H9 (cell line): ENCODE data around the gene MIEF2. TPM values are rescaled to one million over a fixed set of nuclear protein-coding genes. Genes with fewer than 3 reads are reported as not detected.
"Not testable (repeated sequence)": the region's sequence is repeated elsewhere in the genome, so short reads cannot be mapped to it uniquely, and the experiment has no call there.

ENCODE experiments used
- DNase-seq: peaks from one replicate; pipeline ENCODE4 v3.0.0-alpha.2; 2017
- H2AFZ ChIP-seq: one replicate; pipeline ENCODE4 v1.6.1; 2013; ENCODE audit warnings: mild to moderate bottlenecking, low read length, control low read depth, moderate library complexity
- H2AK5ac ChIP-seq: 2 replicates; pipeline ENCODE4 v1.6.1; 2013; ENCODE audit warnings: low read length, control low read depth, mixed read lengths; ENCODE audit not compliant: insufficient read length
- H2BK120ac ChIP-seq: one replicate; pipeline ENCODE4 v1.6.1; 2013; ENCODE audit warnings: low read depth, mild to moderate bottlenecking, low read length, control low read depth, inconsistent platforms; ENCODE audit not compliant: poor library complexity, severe bottlenecking
- H2BK12ac ChIP-seq: 2 replicates; pipeline ENCODE4 v1.6.1; 2013; ENCODE audit warnings: low read length, control low read depth, mixed read lengths, low read depth; ENCODE audit not compliant: insufficient read length
- H2BK15ac ChIP-seq: 2 replicates; pipeline ENCODE4 v1.6.1; 2013; ENCODE audit warnings: low read depth, low read length, control low read depth
- H2BK20ac ChIP-seq: one replicate; pipeline ENCODE4 v1.6.1; 2013; ENCODE audit warnings: low read depth, mild to moderate bottlenecking, low read length, control low read depth, inconsistent platforms; ENCODE audit not compliant: poor library complexity, severe bottlenecking
- H2BK5ac ChIP-seq: 2 replicates; pipeline ENCODE4 v1.6.1; 2013; ENCODE audit warnings: low read length, control low read depth, mixed read lengths; ENCODE audit not compliant: insufficient read length
- H3K14ac ChIP-seq: 2 replicates; pipeline ENCODE4 v1.6.1; 2013; ENCODE audit warnings: low read length, control low read depth; ENCODE audit not compliant: insufficient read depth
- H3K18ac ChIP-seq: 2 replicates; pipeline ENCODE4 v1.6.1; 2013; ENCODE audit warnings: low read depth, mild to moderate bottlenecking, mixed read lengths, low read length, control low read depth; ENCODE audit not compliant: insufficient read length
- H3K23ac ChIP-seq: 2 replicates; pipeline ENCODE4 v1.6.1; 2013; ENCODE audit warnings: low read length, control low read depth, mixed read lengths, low read depth; ENCODE audit not compliant: insufficient read length
- H3K23me2 ChIP-seq: 2 replicates; pipeline ENCODE4 v1.6.1; 2013; ENCODE audit warnings: low read depth, mild to moderate bottlenecking, mixed read lengths, low read length, control low read depth; ENCODE audit not compliant: insufficient read length, poor library complexity, severe bottlenecking
- H3K27ac ChIP-seq: 2 replicates; pipeline ENCODE4 v1.5.1; 2013; ENCODE audit warnings: low read length, control low read depth, mixed read lengths, low read depth; ENCODE audit not compliant: insufficient read length
- H3K27me3 ChIP-seq: 2 replicates; pipeline ENCODE4 v1.6.1; 2013; ENCODE audit warnings: low read length, control low read depth, inconsistent platforms; ENCODE audit not compliant: insufficient read depth
- H3K4ac ChIP-seq: 2 replicates; pipeline ENCODE4 v1.6.1; 2013; ENCODE audit warnings: low read depth, mild to moderate bottlenecking, control low read depth, inconsistent platforms, low read length, moderate library complexity
- H3K4me1 ChIP-seq: 2 replicates; pipeline ENCODE4 v1.6.1; 2013; ENCODE audit warnings: low read length, control low read depth, inconsistent platforms; ENCODE audit not compliant: insufficient read depth
- H3K4me2 ChIP-seq: 2 replicates; pipeline ENCODE4 v1.6.1; 2013; ENCODE audit warnings: low read length, control low read depth, mixed read lengths; ENCODE audit not compliant: insufficient read length, insufficient read depth
- H3K56ac ChIP-seq: 2 replicates; pipeline ENCODE4 v1.6.1; 2013; ENCODE audit warnings: low read depth, mild to moderate bottlenecking, mixed read lengths, low read length, control low read depth; ENCODE audit not compliant: insufficient read length
- H3K79me1 ChIP-seq: 2 replicates; pipeline ENCODE4 v1.6.1; 2013; ENCODE audit warnings: low read depth, mild to moderate bottlenecking, moderate library complexity, low read length, control low read depth, inconsistent platforms; ENCODE audit not compliant: insufficient read depth, poor library complexity, severe bottlenecking
- H3K79me2 ChIP-seq: 2 replicates; pipeline ENCODE4 v1.6.1; 2013; ENCODE audit warnings: low read length, control low read depth, inconsistent platforms; ENCODE audit not compliant: insufficient read depth
- H3K9ac ChIP-seq: 2 replicates; pipeline ENCODE4 v1.6.1; 2013; ENCODE audit warnings: low read length, control low read depth, mixed read lengths; ENCODE audit not compliant: insufficient read length; ENCODE audit errors: extremely low read depth
- H3K9me3 ChIP-seq: one replicate; pipeline ENCODE4 v1.6.1; 2013; ENCODE audit warnings: low read depth, low read length, inconsistent platforms; ENCODE audit not compliant: control insufficient read depth
- H3T11ph ChIP-seq: one replicate; pipeline ENCODE4 v1.6.1; 2013; ENCODE audit warnings: mild to moderate bottlenecking, low read length, control low read depth, inconsistent platforms
- H4K20me1 ChIP-seq: one replicate; pipeline ENCODE4 v1.6.1; 2013; ENCODE audit not compliant: control insufficient read depth, insufficient read length, insufficient read depth
- H4K5ac ChIP-seq: 2 replicates; pipeline ENCODE4 v1.6.1; 2013; ENCODE audit warnings: low read depth, mild to moderate bottlenecking, mixed read lengths, low read length, control low read depth; ENCODE audit not compliant: insufficient read length
- H4K8ac ChIP-seq: replicated peaks from 2 replicates; pipeline ENCODE4 v1.6.1; 2013; ENCODE audit warnings: low read length, control low read depth, mixed read lengths, low read depth; ENCODE audit not compliant: insufficient read length
- H4K91ac ChIP-seq: 2 replicates; pipeline ENCODE4 v1.6.1; 2013; ENCODE audit warnings: low read depth, mild to moderate bottlenecking, moderate library complexity, mixed read lengths, low read length, control low read depth; ENCODE audit not compliant: insufficient read length
- H3K27ac Mint-ChIP-seq, 3 experiments: 2 replicates in 2 of 3; 3 replicates in 1 of 3; pipeline ENCODE4 v1.8.0; 2020 to 2021; ENCODE audit warnings: mixed read lengths in 3 of 3, mild to moderate bottlenecking in 1 of 3, moderate library complexity in 1 of 3
- H3K27me3 Mint-ChIP-seq: 2 replicates; pipeline ENCODE4 v1.8.0; 2021; ENCODE audit warnings: low read depth, mild to moderate bottlenecking, moderate library complexity, mixed read lengths
- H3K36me3 Mint-ChIP-seq, 3 experiments: 2 replicates in 2 of 3; 3 replicates in 1 of 3; pipeline ENCODE4 v1.8.0; 2020 to 2021; ENCODE audit warnings: low read depth in 3 of 3, mixed read lengths in 3 of 3; ENCODE audit not compliant: insufficient read depth in 1 of 3
- H3K4me1 Mint-ChIP-seq, 2 experiments: 2 replicates each; pipeline ENCODE4 v1.8.0; 2020; ENCODE audit warnings: mixed read lengths in 2 of 2
- H3K4me3 Mint-ChIP-seq, 2 experiments: 2 replicates in 1 of 2; 3 replicates in 1 of 2; pipeline ENCODE4 v1.8.0; 2020 to 2021; ENCODE audit warnings: mild to moderate bottlenecking in 2 of 2, mixed read lengths in 2 of 2, moderate library complexity in 1 of 2
- H3K9me3 Mint-ChIP-seq, 2 experiments: 2 replicates in 1 of 2; 3 replicates in 1 of 2; pipeline ENCODE4 v1.8.0; 2020; ENCODE audit warnings: mild to moderate bottlenecking in 2 of 2, mixed read lengths in 2 of 2, moderate library complexity in 1 of 2
- WGBS: extraction: QIAGEN DNeasy Blood & Tissue Kit; methylation state at CpG from one replicate; pipeline ENCODE4 v1.1.7; 2013; ENCODE audit warnings: missing lambda C conversion rate, low lambda C conversion rate, mixed read lengths; ENCODE audit not compliant: insufficient read length; ENCODE audit errors: extremely low coverage; 5-methylcytosine and 5-hydroxymethylcytosine counted together
- total RNA-seq: library from RNA; stranded (reverse); gene quantifications from 2 replicates; pipeline ENCODE4 v1.2.1, GENCODE V29; 2021
- TF ChIP-seq, protein P1 (sequence below): fragments of 200-600 bp; sonication (generic); conservative IDR thresholded peaks from 3 replicates; pipeline ENCODE4 v1.8.0; 2021; ENCODE audit warnings: antibody characterized with exemption, mild to moderate bottlenecking

MIEF2 gene
- total RNA-seq, 1 experiment from 2014 or later, result 10.3 TPM

DNA sequence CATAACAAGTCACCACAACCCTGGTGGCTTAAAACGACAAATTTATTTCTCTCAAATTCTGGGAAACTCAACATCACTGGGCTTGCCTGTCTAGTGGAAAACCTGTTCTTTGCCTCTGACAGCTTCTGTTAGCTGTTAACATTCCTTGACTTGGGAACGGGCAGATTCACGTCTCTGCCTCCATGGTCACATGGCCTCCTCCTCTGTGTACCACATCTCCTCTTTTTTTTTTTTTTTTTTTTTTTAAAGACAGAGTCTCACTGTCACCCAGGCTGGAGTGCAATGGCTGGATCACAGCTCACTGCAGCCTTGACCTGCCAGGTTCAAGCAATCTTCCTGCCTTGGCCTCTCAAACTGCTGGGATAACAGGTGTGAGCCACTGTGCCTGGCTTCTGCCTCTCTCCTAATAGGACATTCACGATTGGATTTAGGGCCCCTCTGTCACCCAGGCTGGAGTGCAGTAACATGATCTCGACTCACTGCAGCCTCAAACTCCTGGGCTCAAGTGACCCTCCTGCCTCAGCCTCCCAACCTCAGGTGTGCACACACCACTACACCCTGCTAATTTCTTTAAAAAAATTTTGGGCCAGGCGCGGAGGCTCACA, 46.7 kb upstream of the MIEF2 start:
- no peaks in the 10 kb centered on the region for H3K27me3 ChIP-seq
- H3K23me2 ChIP-seq, result no peaks in the 10 kb centered on the region
- H2BK120ac ChIP-seq, result no peak overlapping the region
- no peak overlapping the region for H4K8ac ChIP-seq
- H4K91ac ChIP-seq, result no peak overlapping the region
- peaks cover 2 to 7% of the 10 kb centered on the region in 2 experiments; a peak in 3 of 4 replicates for H3K4me1 Mint-ChIP-seq
- H2BK15ac ChIP-seq, result no peak overlapping the region
- DNase-seq, result no peak
- H2AK5ac ChIP-seq, result no peak overlapping the region
- TF ChIP-seq, protein P1, sequence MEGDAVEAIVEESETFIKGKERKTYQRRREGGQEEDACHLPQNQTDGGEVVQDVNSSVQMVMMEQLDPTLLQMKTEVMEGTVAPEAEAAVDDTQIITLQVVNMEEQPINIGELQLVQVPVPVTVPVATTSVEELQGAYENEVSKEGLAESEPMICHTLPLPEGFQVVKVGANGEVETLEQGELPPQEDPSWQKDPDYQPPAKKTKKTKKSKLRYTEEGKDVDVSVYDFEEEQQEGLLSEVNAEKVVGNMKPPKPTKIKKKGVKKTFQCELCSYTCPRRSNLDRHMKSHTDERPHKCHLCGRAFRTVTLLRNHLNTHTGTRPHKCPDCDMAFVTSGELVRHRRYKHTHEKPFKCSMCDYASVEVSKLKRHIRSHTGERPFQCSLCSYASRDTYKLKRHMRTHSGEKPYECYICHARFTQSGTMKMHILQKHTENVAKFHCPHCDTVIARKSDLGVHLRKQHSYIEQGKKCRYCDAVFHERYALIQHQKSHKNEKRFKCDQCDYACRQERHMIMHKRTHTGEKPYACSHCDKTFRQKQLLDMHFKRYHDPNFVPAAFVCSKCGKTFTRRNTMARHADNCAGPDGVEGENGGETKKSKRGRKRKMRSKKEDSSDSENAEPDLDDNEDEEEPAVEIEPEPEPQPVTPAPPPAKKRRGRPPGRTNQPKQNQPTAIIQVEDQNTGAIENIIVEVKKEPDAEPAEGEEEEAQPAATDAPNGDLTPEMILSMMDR, result no peak
- no peaks in the 10 kb centered on the region for H3K79me2 ChIP-seq
- H3T11ph ChIP-seq, result no peak overlapping the region
- H3K18ac ChIP-seq, result no peak overlapping the region
- H2AFZ ChIP-seq, result no peak overlapping the region
- H3K36me3 Mint-ChIP-seq, result peaks cover 6 to 23% (median 15%) of the 10 kb centered on the region in 3 experiments
- no peak overlapping the region for H3K4me3 Mint-ChIP-seq
- H3K9ac ChIP-seq, result no peak overlapping the region
- H2BK12ac ChIP-seq, result no peak overlapping the region
- WGBS, result no CpG with 5 or more reads among the region's 7 CpGs
- no peak overlapping the region for H2BK20ac ChIP-seq
- no peak overlapping the region for H3K4me2 ChIP-seq
- H3K27ac Mint-ChIP-seq, result peak overlapping the region in 1 of 3 experiments; percentile 67; a peak in 3 of 7 replicates
- no peaks in the 10 kb centered on the region for H3K4me1 ChIP-seq
- H3K14ac ChIP-seq, result no peak overlapping the region
- no peak overlapping the region for H3K23ac ChIP-seq
- no peak overlapping the region for H3K4ac ChIP-seq
- no peaks in the 10 kb centered on the region for H3K9me3 ChIP-seq
- no peak overlapping the region for H4K5ac ChIP-seq
- no peaks in the 10 kb centered on the region for H3K79me1 ChIP-seq
- H4K20me1 ChIP-seq, result no peaks in the 10 kb centered on the region
- H3K27ac ChIP-seq, result no peak overlapping the region
- H3K9me3 Mint-ChIP-seq, result no peaks in the 10 kb centered on the region; a peak in 1 of 5 replicates
- H2BK5ac ChIP-seq, result no peak overlapping the region
- no peak overlapping the region for H3K56ac ChIP-seq
- no peaks in the 10 kb centered on the region for H3K27me3 Mint-ChIP-seq

DNA sequence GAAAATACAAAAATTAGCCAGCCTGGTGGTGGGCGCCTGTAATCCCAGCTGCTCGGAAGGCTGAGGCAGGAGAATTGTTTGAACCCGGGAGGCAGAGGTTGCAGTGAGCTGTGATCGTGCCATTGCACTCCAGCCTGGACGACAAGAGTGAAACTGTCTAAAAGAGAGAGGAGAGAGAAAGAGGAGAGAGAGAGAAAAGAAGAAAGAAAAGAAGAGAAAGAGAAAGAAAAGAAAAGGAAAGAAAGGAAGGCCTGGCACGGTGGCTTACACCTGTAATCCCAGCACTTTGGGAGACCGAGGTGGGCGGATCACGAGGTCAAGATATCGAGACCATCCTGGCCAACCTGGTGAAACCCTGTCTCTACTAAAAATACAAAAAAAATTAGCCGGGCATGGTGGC, 43.6 kb upstream of the MIEF2 start:
- not testable (repeated sequence) for H3K27me3 ChIP-seq, H2BK20ac ChIP-seq, H4K20me1 ChIP-seq, H3T11ph ChIP-seq, H2BK15ac ChIP-seq, H2BK12ac ChIP-seq, DNase-seq, H4K91ac ChIP-seq, H3K23ac ChIP-seq, H2AK5ac ChIP-seq, H3K9me3 Mint-ChIP-seq, H3K23me2 ChIP-seq, H3K4me2 ChIP-seq, H3K27ac ChIP-seq, H3K79me1 ChIP-seq, H3K4me1 ChIP-seq, H2BK120ac ChIP-seq, H4K5ac ChIP-seq, H3K4me3 Mint-ChIP-seq, H2AFZ ChIP-seq, H3K79me2 ChIP-seq, H3K9ac ChIP-seq, H3K27ac Mint-ChIP-seq, H2BK5ac ChIP-seq, H3K14ac ChIP-seq, H4K8ac ChIP-seq, H3K27me3 Mint-ChIP-seq, H3K18ac ChIP-seq, H3K56ac ChIP-seq, H3K36me3 Mint-ChIP-seq, H3K9me3 ChIP-seq, H3K4ac ChIP-seq
- WGBS, result no CpG with 5 or more reads among the region's 11 CpGs
- peaks cover 7 to 13% of the 10 kb centered on the region in 2 experiments; a peak in 3 of 4 replicates for H3K4me1 Mint-ChIP-seq
